Measurements from ENCODE around the gene CXCL11. TPM values are rescaled to one million over a fixed set of nuclear protein-coding genes. Genes with fewer than 3 reads are reported as not detected.
A peak's percentile ranks its signal among the peaks of the same experiment; 100 is the strongest.

CXCL11 gene
- total and polyA plus RNA-seq, 9 of the 15 experiments (the other 6 are each of a cell fraction or from before 2014, with no cell fraction given), result 2.1 to 9.1 (median 4.5) TPM

DNA sequence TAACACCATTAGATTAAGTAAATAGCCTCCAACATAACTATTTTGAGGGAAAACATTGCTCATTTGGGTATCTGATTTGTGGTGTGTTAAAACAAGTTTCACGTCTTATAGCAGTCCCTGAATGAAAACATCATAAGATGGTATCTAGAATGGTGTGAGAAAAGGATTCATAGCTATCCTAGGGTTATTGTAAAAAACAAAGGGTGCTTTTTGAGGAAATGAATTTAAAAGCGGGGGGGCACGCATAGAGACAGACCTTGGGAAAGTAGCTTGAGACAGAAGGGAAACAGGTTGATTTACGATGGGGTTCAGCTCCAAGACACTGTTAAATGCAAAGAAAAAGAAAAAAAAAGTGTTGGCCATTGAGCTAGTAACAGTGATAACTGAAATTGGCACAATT lies 11.8 kb downstream of the CXCL11 start (continued):
- TF ChIP-seq HOMEZ (CRISPR knock-in tag; IDR thresholded peaks at IDR 0.05), result no peak

- intact Hi-C loops (cut with micrococcal nuclease), result no loop called here
- FAIRE-seq, result no peak
- no peaks in the 10 kb centered on the region for H4K20me1 ChIP-seq (replicated peaks; ENCODE audit: control insufficient read depth, insufficient read depth, low read length)
- WGBS (ENCODE audit: insufficient coverage, low coverage, missing lambda C conversion rate), result 12% methylated on average over 3 of the region's 3 CpGs
- H3K4me1 ChIP-seq (replicated peaks in 1 of 2; ENCODE audit: control insufficient read depth in 2 of 2, insufficient read depth in 2 of 2, low read length in 2 of 2), result no peaks in the 10 kb centered on the region; a peak in 2 of 5 replicates
- H3K9me3 ChIP-seq (replicated peaks; ENCODE audit: control insufficient read depth, insufficient read depth, low read depth, low read length), result no peaks in the 10 kb centered on the region
- H3K27ac ChIP-seq (ENCODE audit: extremely low read depth, low read depth, low read length), result no peak within 1 kb of the TSS
- DNase-seq (ENCODE audit: extremely low read depth in 1 of 4, low spot score in 3 of 4), result peak in 1 of 4 experiments; percentile 14
- H3K36me3 ChIP-seq (ENCODE audit: control insufficient read depth, insufficient read depth, low read length), result no peaks in the 10 kb centered on the region
- peak within 1 kb of the TSS; percentile 38; the same call in 1 of the 2 replicates for H2AFZ ChIP-seq (ENCODE audit: low read depth, low read length)
- no TSS peak for BruUV-seq (replicated peaks)
- H3K79me2 ChIP-seq (ENCODE audit: control insufficient read depth, insufficient read depth, low read length), result no peaks in the 10 kb centered on the region
- H3K27me3 ChIP-seq (ENCODE audit: control insufficient read depth in 2 of 2, insufficient read depth in 2 of 2, low read length in 2 of 2), result peaks cover 0 to 2% of the 10 kb centered on the region in 2 experiments; a peak in 1 of 5 replicates
- ChIA-PET CTCF (ENCODE audit: low intra/inter-chr PET ratio) (no interaction called here), POLR2A (no interaction called here)
- no peak within 1 kb of the TSS for H3K4me2 ChIP-seq (ENCODE audit: insufficient read depth, low read length)
- H3K9me1 ChIP-seq (ENCODE audit: control insufficient read depth, insufficient read depth, low read length), result no peaks in the 10 kb centered on the region
- no peak for ATAC-seq
- in situ Hi-C loops (cut with MboI), result no loop called here
- no peak within 1 kb of the TSS for H3K9ac ChIP-seq (ENCODE audit: insufficient read depth in 1 of 2, low read depth in 2 of 2, low read length in 2 of 2)
- H3K4me3 ChIP-seq, result no peak within 1 kb of the TSS
- no peak for TF ChIP-seq HLTF (IDR thresholded peaks at IDR 0.05)
- TF ChIP-seq RBM25 (IDR thresholded peaks at IDR 0.05; ENCODE audit: low read depth, low read length, severe bottlenecking), result peak; percentile 4
- peak; percentile 45 to 66 for TF ChIP-seq E2F6 (IDR thresholded peaks at IDR 0.05; ENCODE audit: borderline replicate concordance in 1 of 2, extremely low read depth in 1 of 2, insufficient read depth in 1 of 2, insufficient read length in 1 of 2, low read depth in 1 of 2, low read length in 1 of 2, poor library complexity in 1 of 2, severe bottlenecking in 1 of 2)
- TF ChIP-seq, protein P1, sequence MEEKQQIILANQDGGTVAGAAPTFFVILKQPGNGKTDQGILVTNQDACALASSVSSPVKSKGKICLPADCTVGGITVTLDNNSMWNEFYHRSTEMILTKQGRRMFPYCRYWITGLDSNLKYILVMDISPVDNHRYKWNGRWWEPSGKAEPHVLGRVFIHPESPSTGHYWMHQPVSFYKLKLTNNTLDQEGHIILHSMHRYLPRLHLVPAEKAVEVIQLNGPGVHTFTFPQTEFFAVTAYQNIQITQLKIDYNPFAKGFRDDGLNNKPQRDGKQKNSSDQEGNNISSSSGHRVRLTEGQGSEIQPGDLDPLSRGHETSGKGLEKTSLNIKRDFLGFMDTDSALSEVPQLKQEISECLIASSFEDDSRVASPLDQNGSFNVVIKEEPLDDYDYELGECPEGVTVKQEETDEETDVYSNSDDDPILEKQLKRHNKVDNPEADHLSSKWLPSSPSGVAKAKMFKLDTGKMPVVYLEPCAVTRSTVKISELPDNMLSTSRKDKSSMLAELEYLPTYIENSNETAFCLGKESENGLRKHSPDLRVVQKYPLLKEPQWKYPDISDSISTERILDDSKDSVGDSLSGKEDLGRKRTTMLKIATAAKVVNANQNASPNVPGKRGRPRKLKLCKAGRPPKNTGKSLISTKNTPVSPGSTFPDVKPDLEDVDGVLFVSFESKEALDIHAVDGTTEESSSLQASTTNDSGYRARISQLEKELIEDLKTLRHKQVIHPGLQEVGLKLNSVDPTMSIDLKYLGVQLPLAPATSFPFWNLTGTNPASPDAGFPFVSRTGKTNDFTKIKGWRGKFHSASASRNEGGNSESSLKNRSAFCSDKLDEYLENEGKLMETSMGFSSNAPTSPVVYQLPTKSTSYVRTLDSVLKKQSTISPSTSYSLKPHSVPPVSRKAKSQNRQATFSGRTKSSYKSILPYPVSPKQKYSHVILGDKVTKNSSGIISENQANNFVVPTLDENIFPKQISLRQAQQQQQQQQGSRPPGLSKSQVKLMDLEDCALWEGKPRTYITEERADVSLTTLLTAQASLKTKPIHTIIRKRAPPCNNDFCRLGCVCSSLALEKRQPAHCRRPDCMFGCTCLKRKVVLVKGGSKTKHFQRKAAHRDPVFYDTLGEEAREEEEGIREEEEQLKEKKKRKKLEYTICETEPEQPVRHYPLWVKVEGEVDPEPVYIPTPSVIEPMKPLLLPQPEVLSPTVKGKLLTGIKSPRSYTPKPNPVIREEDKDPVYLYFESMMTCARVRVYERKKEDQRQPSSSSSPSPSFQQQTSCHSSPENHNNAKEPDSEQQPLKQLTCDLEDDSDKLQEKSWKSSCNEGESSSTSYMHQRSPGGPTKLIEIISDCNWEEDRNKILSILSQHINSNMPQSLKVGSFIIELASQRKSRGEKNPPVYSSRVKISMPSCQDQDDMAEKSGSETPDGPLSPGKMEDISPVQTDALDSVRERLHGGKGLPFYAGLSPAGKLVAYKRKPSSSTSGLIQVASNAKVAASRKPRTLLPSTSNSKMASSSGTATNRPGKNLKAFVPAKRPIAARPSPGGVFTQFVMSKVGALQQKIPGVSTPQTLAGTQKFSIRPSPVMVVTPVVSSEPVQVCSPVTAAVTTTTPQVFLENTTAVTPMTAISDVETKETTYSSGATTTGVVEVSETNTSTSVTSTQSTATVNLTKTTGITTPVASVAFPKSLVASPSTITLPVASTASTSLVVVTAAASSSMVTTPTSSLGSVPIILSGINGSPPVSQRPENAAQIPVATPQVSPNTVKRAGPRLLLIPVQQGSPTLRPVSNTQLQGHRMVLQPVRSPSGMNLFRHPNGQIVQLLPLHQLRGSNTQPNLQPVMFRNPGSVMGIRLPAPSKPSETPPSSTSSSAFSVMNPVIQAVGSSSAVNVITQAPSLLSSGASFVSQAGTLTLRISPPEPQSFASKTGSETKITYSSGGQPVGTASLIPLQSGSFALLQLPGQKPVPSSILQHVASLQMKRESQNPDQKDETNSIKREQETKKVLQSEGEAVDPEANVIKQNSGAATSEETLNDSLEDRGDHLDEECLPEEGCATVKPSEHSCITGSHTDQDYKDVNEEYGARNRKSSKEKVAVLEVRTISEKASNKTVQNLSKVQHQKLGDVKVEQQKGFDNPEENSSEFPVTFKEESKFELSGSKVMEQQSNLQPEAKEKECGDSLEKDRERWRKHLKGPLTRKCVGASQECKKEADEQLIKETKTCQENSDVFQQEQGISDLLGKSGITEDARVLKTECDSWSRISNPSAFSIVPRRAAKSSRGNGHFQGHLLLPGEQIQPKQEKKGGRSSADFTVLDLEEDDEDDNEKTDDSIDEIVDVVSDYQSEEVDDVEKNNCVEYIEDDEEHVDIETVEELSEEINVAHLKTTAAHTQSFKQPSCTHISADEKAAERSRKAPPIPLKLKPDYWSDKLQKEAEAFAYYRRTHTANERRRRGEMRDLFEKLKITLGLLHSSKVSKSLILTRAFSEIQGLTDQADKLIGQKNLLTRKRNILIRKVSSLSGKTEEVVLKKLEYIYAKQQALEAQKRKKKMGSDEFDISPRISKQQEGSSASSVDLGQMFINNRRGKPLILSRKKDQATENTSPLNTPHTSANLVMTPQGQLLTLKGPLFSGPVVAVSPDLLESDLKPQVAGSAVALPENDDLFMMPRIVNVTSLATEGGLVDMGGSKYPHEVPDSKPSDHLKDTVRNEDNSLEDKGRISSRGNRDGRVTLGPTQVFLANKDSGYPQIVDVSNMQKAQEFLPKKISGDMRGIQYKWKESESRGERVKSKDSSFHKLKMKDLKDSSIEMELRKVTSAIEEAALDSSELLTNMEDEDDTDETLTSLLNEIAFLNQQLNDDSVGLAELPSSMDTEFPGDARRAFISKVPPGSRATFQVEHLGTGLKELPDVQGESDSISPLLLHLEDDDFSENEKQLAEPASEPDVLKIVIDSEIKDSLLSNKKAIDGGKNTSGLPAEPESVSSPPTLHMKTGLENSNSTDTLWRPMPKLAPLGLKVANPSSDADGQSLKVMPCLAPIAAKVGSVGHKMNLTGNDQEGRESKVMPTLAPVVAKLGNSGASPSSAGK (IDR thresholded peaks at IDR 0.05), result peak; percentile 72
Observed at GRCh38 chr4:76023389-76023788, 12.5 kb downstream of the CXCL11 start, which contains the start of gene CXCL10. Gene CXCL10 (minus strand): TSS chr4:76023497. CDS start chr4:76023431, 66 bp downstream.
